H1 (cell line): ENCODE measurements around the gene KRTCAP2. TPM values are rescaled to one million over a fixed set of nuclear protein-coding genes. Genes with fewer than 3 reads are reported as not detected.

Experiments
- CTCF ChIA-PET: fragments of 300-600 bp; sonication (Branson Sonifier 250); formaldehyde crosslinking; loops from one replicate; lab custom pipeline; 2021; ENCODE audit not compliant: partially characterized antibody; lab: Charles Lee
- POLR2A ChIA-PET: fragments of 300-600 bp; sonication (Branson Sonifier 250); formaldehyde crosslinking; loops from one replicate; lab custom pipeline; 2021; ENCODE audit warnings: inconsistent platforms; ENCODE audit not compliant: partially characterized antibody; lab: Charles Lee
- DNase-seq, 2 experiments: peaks; one replicate each; pipeline versions ENCODE4 v3.0.0 to v3.0.0-alpha.2; 2010 to 2022; ENCODE audit warnings: low spot score in 2 of 2, low read depth in 1 of 2, mixed read lengths in 1 of 2
- FAIRE-seq: peaks from 2 replicates; lab custom pipeline; 2011; peaks lifted over from hg19 to GRCh38; lab: Jason Lieb, UNC
- H2AFZ ChIP-seq: 2 replicates; pipeline ENCODE4 v1.8.1; 2012; ENCODE audit warnings: low read length, inconsistent platforms
- H2AK5ac ChIP-seq: 2 replicates; pipeline ENCODE4 v1.6.1; 2013; ENCODE audit warnings: low read depth, low read length
- H2BK120ac ChIP-seq: replicated peaks from 2 replicates; pipeline ENCODE3; 2013; ENCODE audit warnings: low read depth, low read length, inconsistent platforms
- H2BK12ac ChIP-seq: 2 replicates; pipeline ENCODE4 v1.6.1; 2013; ENCODE audit warnings: low read depth, low read length
- H2BK15ac ChIP-seq: 2 replicates; pipeline ENCODE4 v1.6.1; 2013; ENCODE audit warnings: low read length
- H2BK20ac ChIP-seq: 2 replicates; pipeline ENCODE4 v1.6.1; 2013; ENCODE audit warnings: low read length
- H2BK5ac ChIP-seq: 2 replicates; pipeline ENCODE4 v1.6.1; 2013; ENCODE audit warnings: low read depth, low read length
- H3K14ac ChIP-seq: 2 replicates; pipeline ENCODE4 v1.6.1; 2013; ENCODE audit warnings: inconsistent platforms; ENCODE audit not compliant: insufficient read length
- H3K18ac ChIP-seq: 2 replicates; pipeline ENCODE4 v1.6.1; 2013; ENCODE audit warnings: low read length; ENCODE audit errors: extremely low read depth
- H3K23ac ChIP-seq: 2 replicates; pipeline ENCODE4 v1.6.1; 2013; ENCODE audit warnings: inconsistent platforms; ENCODE audit not compliant: insufficient read length
- H3K23me2 ChIP-seq: 2 replicates; pipeline ENCODE4 v1.6.1; 2013; ENCODE audit warnings: low read depth, low read length
- H3K27ac ChIP-seq: 2 replicates; pipeline ENCODE4 v1.6.1; 2011; ENCODE audit warnings: low read depth, low read length, inconsistent platforms
- H3K27me3 ChIP-seq, 4 experiments: replicated peaks in 1 of 4; 1 replicate in 1 of 4; 2 replicates in 3 of 4; pipeline versions ENCODE4 v1.6.1 to v1.8.1; 2011 to 2013; ENCODE audit warnings: low read length in 3 of 4, mild to moderate bottlenecking in 3 of 4, inconsistent platforms in 2 of 4, mixed read lengths in 2 of 4, moderate library complexity in 1 of 4; ENCODE audit not compliant: control insufficient read depth in 3 of 4, insufficient read depth in 3 of 4; ENCODE audit errors: extremely low read depth in 1 of 4
- H3K36me3 ChIP-seq, 4 experiments: 2 replicates each; pipeline versions ENCODE4 v1.6.1 to v1.8.1; 2011 to 2013; ENCODE audit warnings: mild to moderate bottlenecking in 4 of 4, low read length in 3 of 4, moderate library complexity in 2 of 4, control low read depth in 1 of 4, inconsistent platforms in 1 of 4; ENCODE audit not compliant: insufficient read depth in 4 of 4, control insufficient read depth in 2 of 4
- H3K4ac ChIP-seq: replicated peaks from 2 replicates; pipeline ENCODE3; 2013; ENCODE audit warnings: low read length, low read depth, mixed read lengths, inconsistent platforms; ENCODE audit not compliant: insufficient read length
- H3K4me1 ChIP-seq, 4 experiments: replicated peaks in 1 of 4; 1 replicate in 1 of 4; 2 replicates in 3 of 4; pipeline versions ENCODE4 v1.6.1 to v1.8.1; 2011 to 2013; ENCODE audit warnings: low read length in 3 of 4, inconsistent platforms in 2 of 4, mixed read lengths in 1 of 4; ENCODE audit not compliant: insufficient read depth in 4 of 4, control insufficient read depth in 3 of 4
- H3K4me2 ChIP-seq, 2 experiments: 2 replicates each; pipeline versions ENCODE4 v1.6.1 to v1.8.1; 2011 to 2013; ENCODE audit warnings: low read depth in 2 of 2, low read length in 2 of 2, control low read depth in 1 of 2, inconsistent platforms in 1 of 2, mild to moderate bottlenecking in 1 of 2; ENCODE audit not compliant: insufficient read depth in 1 of 2
- H3K4me3 ChIP-seq, 4 experiments: fragments of 200-600, 300-600 bp in 1 of 4; sonication (generic), shearing (Covaris generic), sonication (Bioruptor Twin) in 1 of 4; 2 replicates each; pipeline versions ENCODE4 v1.5.1 to v1.8.1; 2011 to 2016; ENCODE audit warnings: low read length in 4 of 4, low read depth in 3 of 4, control low read depth in 2 of 4, inconsistent platforms in 2 of 4, mild to moderate bottlenecking in 2 of 4, mixed read lengths in 1 of 4, moderate library complexity in 1 of 4; ENCODE audit not compliant: insufficient read depth in 2 of 4; ENCODE audit errors: extremely low read depth in 1 of 4
- H3K56ac ChIP-seq: replicated peaks from 2 replicates; pipeline ENCODE3; 2013; ENCODE audit warnings: low read depth, mild to moderate bottlenecking, mixed read lengths, low read length, inconsistent platforms; ENCODE audit not compliant: insufficient read length
- H3K79me1 ChIP-seq: 2 replicates; pipeline ENCODE4 v1.6.1; 2013; ENCODE audit warnings: low read depth, low read length, control low read depth
- H3K79me2 ChIP-seq, 2 experiments: 2 replicates each; pipeline versions ENCODE4 v1.6.1 to v1.8.1; 2012 to 2013; ENCODE audit warnings: low read length in 2 of 2, mild to moderate bottlenecking in 2 of 2, inconsistent platforms in 1 of 2; ENCODE audit not compliant: insufficient read depth in 2 of 2, control insufficient read depth in 1 of 2
- H3K9ac ChIP-seq, 4 experiments: replicated peaks in 1 of 4; 1 replicate in 1 of 4; 2 replicates in 3 of 4; pipeline versions ENCODE4 v1.6.1 to v1.8.1; 2011 to 2013; ENCODE audit warnings: low read depth in 3 of 4, low read length in 3 of 4, control low read depth in 2 of 4, mild to moderate bottlenecking in 2 of 4, moderate library complexity in 2 of 4, inconsistent platforms in 1 of 4; ENCODE audit errors: extremely low read depth in 1 of 4
- H3K9me3 ChIP-seq, 2 experiments: 2 replicates each; pipeline versions ENCODE4 v1.6.1 to v1.8.1; 2012 to 2013; ENCODE audit warnings: mild to moderate bottlenecking in 2 of 2, moderate library complexity in 2 of 2, control low read depth in 1 of 2, inconsistent platforms in 1 of 2, low read depth in 1 of 2, low read length in 1 of 2, mixed read lengths in 1 of 2; ENCODE audit not compliant: insufficient read depth in 2 of 2
- H4K20me1 ChIP-seq, 2 experiments: replicated peaks in 1 of 2; 2 replicates each; pipeline versions ENCODE3 to v1.8.1; 2011 to 2013; ENCODE audit warnings: inconsistent platforms in 2 of 2, low read length in 2 of 2, mild to moderate bottlenecking in 1 of 2; ENCODE audit not compliant: insufficient read depth in 2 of 2, control insufficient read depth in 1 of 2
- H4K5ac ChIP-seq: 2 replicates; pipeline ENCODE4 v1.6.1; 2013; ENCODE audit warnings: low read length, low read depth, mixed read lengths, inconsistent platforms; ENCODE audit not compliant: insufficient read length
- H4K8ac ChIP-seq: 2 replicates; pipeline ENCODE4 v1.8.0; 2013; ENCODE audit warnings: mild to moderate bottlenecking, moderate library complexity, low read length, inconsistent platforms; ENCODE audit not compliant: insufficient read depth; ENCODE audit errors: extremely low read depth
- H4K91ac ChIP-seq: replicated peaks from 2 replicates; pipeline ENCODE3; 2013; ENCODE audit warnings: low read length, mixed read lengths, inconsistent platforms; ENCODE audit not compliant: insufficient read length
- CBX5 ChIP-seq: fragments of 300-800, 300-1000 bp; sonication (generic); IDR thresholded peaks from 2 replicates; pipeline ENCODE4 v1.7.1; 2016; ENCODE audit warnings: antibody characterized with exemption, low read length, low read depth
- CBX8 ChIP-seq: fragments of 300-800, 300-1000 bp; sonication (generic); IDR thresholded peaks from 2 replicates; pipeline ENCODE4 v1.7.1; 2016; ENCODE audit warnings: low read depth, low read length, borderline replicate concordance
- CEBPB ChIP-seq: IDR thresholded peaks from 2 replicates; pipeline ENCODE4 v1.6.1; 2012; ENCODE audit warnings: low read depth, low read length
- GTF2F1 ChIP-seq: IDR thresholded peaks from 2 replicates; pipeline ENCODE4 v1.6.1; 2012; ENCODE audit warnings: low read depth, low read length, improper control_type of control experiment, borderline replicate concordance
- NANOG ChIP-seq: IDR thresholded peaks from 2 replicates; pipeline ENCODE4 v1.6.1; 2011; ENCODE audit warnings: low read length, low read depth, mild to moderate bottlenecking, inconsistent platforms; ENCODE audit not compliant: insufficient read depth, poor library complexity, severe bottlenecking
- POLR2A ChIP-seq, 2 experiments: IDR thresholded peaks; 1 replicate in 1 of 2; 2 replicates in 1 of 2; pipeline ENCODE4 v1.6.1; 2011; ENCODE audit warnings: low read depth in 2 of 2, low read length in 2 of 2, mild to moderate bottlenecking in 2 of 2; ENCODE audit errors: control extremely low read depth in 1 of 2
- RAD21 ChIP-seq, 2 experiments: IDR thresholded peaks in 1 of 2; conservative IDR thresholded peaks in 1 of 2; 2 replicates each; pipeline ENCODE4 v1.6.1; 2011; ENCODE audit warnings: low read depth in 2 of 2, low read length in 2 of 2, improper control_type of control experiment in 1 of 2, inconsistent platforms in 1 of 2, mild to moderate bottlenecking in 1 of 2, moderate library complexity in 1 of 2
- SIRT6 ChIP-seq: IDR thresholded peaks from one replicate; pipeline ENCODE4 v1.7.1; 2012; ENCODE audit warnings: low read length, inconsistent platforms
- TAF7 ChIP-seq: optimal IDR thresholded peaks from 2 replicates; pipeline ENCODE3; 2011; ENCODE audit warnings: low read depth, mild to moderate bottlenecking, inconsistent platforms, low read length, moderate library complexity, borderline replicate concordance
- WGBS, 2 experiments: shearing (Covaris generic) in 1 of 2; methylation state at CpG; one replicate each; pipeline versions ENCODE4 v1.1.6 to v1.1.7; 2013 to 2015; ENCODE audit warnings: low lambda C conversion rate in 2 of 2, mixed read lengths in 2 of 2, inconsistent platforms in 1 of 2, low coverage in 1 of 2, missing lambda C conversion rate in 1 of 2; ENCODE audit not compliant: insufficient replicate concordance in 2 of 2, insufficient coverage in 1 of 2, insufficient read length in 1 of 2; ENCODE audit errors: extremely low coverage in 1 of 2, missing lambda C conversion rate in 1 of 2; 5-methylcytosine and 5-hydroxymethylcytosine counted together
- polyA plus RNA-seq, 7 experiments: library from polyadenylated mRNA; depleted of rRNA in 3 of 7; stranded (reverse) in 5 of 7; unstranded in 2 of 7; fragments of >200 nt in 5 of 7; fragments of 200-250 nt in 2 of 7; gene quantifications; 1 replicate in 5 of 7; 2 replicates in 1 of 7; 4 replicates in 1 of 7; pipeline versions ENCODE4 v1.2.1 to v1.2.3, GENCODE V29; 2011 to 2013; ENCODE audit warnings: missing spikeins in 2 of 7, mixed read lengths in 2 of 7
- total RNA-seq: library from RNA; stranded (reverse); fragmentation: NEBNext Ultra II Directional; extraction: Animal tissue kit (Norgen Biotek cat#: 25700); gene quantifications from 2 replicates; pipeline ENCODE4 v1.2.1, GENCODE V29; 2021
- TF ChIP-seq, protein P1 (sequence below): IDR thresholded peaks from 2 replicates; pipeline ENCODE4 v1.6.1; 2012; ENCODE audit warnings: inconsistent platforms

KRTCAP2 gene
- total and polyA plus RNA-seq, 2 of the 8 experiments (the other 6 are each of a cell fraction or from before 2014, with no cell fraction given): 146 to 317 TPM

DNA sequence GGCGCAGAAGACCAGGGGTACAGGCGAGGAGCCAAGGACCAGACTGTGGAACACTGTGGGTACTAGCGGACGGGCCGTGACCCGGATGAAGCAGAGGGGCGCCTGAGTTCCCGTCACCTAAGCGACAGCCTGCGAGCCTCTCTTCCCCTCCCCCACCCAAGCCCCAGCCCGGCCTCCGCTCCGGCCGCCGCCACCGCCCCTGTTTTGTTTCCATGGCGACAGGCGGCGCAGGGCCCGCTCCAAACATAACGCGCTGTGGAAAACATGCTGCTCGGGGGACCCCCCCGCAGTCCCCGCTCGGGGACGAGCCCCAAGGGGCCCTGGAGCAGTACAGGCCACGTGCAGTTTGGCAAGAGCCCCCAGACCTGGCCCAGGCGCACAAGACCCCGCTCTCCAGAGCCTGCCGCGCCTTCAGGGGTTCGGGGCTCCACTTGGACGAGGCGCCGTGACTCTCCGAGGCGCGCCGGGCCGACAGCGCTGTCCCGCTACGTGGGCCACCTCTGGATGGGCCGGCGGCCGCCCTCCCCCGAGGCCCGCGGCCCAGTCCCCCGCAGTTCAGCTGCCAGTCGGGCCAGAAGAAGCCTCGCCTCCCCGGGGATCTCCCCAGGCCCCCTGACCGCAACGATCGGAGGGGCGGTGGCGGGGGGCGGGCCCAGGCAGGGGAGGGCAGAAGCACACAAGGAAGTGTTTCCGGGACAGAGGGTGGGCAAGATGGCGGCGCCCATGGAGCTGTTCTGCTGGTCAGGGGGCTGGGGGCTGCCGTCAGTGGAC lies 35.6 kb upstream of the KRTCAP2 start, which contains the start of gene MTX1:
Gene MTX1, plus strand, starts transcription at position 155 of the 771 bp plus-strand sequence. Its CDS starts 110 bp downstream, at position 265.
- H2AFZ ChIP-seq: peak within 1 kb of the TSS; percentile 59; the same call in 1 of the 2 replicates
- POLR2A ChIA-PET: interaction anchor here (0.8 to 19.4 kb wide), 19 partner anchors 7 to 116 kb away, joined by 3 to 512 read pairs (median 6); partner anchors contain the start of genes ENTREP3, KRTCAP2, RUSC1 and SCAMP3
- TF ChIP-seq NANOG (no peak), CBX8 (no peak), POLR2A (IDR thresholded peaks at IDR 0.05; ENCODE audit: control extremely low read depth in 1 of 2, low read depth in 2 of 2, low read length in 2 of 2) (peak in 1 of 2 experiments; percentile 74; a peak in 2 of 3 replicates), CEBPB (no peak), TAF7 (peak; percentile 61), CBX5 (no peak), GTF2F1 (no peak), RAD21 (IDR thresholded peaks at IDR 0.05 in 1 of 2, conservative IDR thresholded peaks at IDR 0.05 in 1 of 2; ENCODE audit: low read depth in 2 of 2, low read length in 2 of 2) (no peak), SIRT6 (no peak)
- TF ChIP-seq, protein P1, sequence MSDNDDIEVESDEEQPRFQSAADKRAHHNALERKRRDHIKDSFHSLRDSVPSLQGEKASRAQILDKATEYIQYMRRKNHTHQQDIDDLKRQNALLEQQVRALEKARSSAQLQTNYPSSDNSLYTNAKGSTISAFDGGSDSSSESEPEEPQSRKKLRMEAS: peak; percentile 79

More for the DNA sequence above, 35.6 kb upstream of the KRTCAP2 start, which contains the start of gene MTX1:
- Histone ChIP-seq H3K79me2 (no peaks in the 10 kb centered on the region), H3K27me3 (peaks cover 0 to 3% (median 0%) of the 10 kb centered on the region in 4 experiments; a peak in 2 of 7 replicates), H2BK20ac (peak within 1 kb of the TSS; percentile 75; the same call in 1 of the 2 replicates), H4K5ac (peak within 1 kb of the TSS; percentile 70), H4K20me1 (peaks cover 0 to 4% of the 10 kb centered on the region in 2 experiments), H3K9ac (peak within 1 kb of the TSS; percentile 88 to 94 (median 88)), H3K4ac (peak within 1 kb of the TSS; percentile 36), H2BK15ac (peak within 1 kb of the TSS; percentile 99), H2BK5ac (peak within 1 kb of the TSS; percentile 91), H3K4me2 (peak within 1 kb of the TSS; percentile 91 to 99), H3K23ac (no peak within 1 kb of the TSS), H4K91ac (peak within 1 kb of the TSS; percentile 95), H3K23me2 (peaks cover 17% of the 10 kb centered on the region), H3K36me3 (peaks cover 0 to 8% (median 2%) of the 10 kb centered on the region in 4 experiments; a peak in 4 of 8 replicates), H3K4me1 (peaks cover 3 to 20% (median 12%) of the 10 kb centered on the region in 4 experiments), H3K79me1 (no peaks in the 10 kb centered on the region), H4K8ac (peak within 1 kb of the TSS; percentile 99), H3K27ac (peak within 1 kb of the TSS; percentile 85), H3K4me3 (peak within 1 kb of the TSS; percentile 86 to 95 (median 94)), H2BK12ac (peak within 1 kb of the TSS; percentile 89), H3K18ac (peak within 1 kb of the TSS; percentile 78), H2BK120ac (peak within 1 kb of the TSS; percentile 92), H3K14ac (no peak within 1 kb of the TSS), H2AK5ac (peak within 1 kb of the TSS; percentile 76; the same call in 1 of the 2 replicates), H3K9me3 (no peaks in the 10 kb centered on the region), H3K56ac (peak within 1 kb of the TSS; percentile 80)
- WGBS, 2 experiments: 1% methylated on average over 30 of the region's 64 CpGs; no CpG with 5 or more reads in 1 of the 2 experiments
- CTCF ChIA-PET: interaction anchor here (1.0 to 5.7 kb wide), 10 partner anchors 10 to 123 kb away, joined by 3 to 62 read pairs (median 6); no protein-coding TSS in a partner anchor
- FAIRE-seq (no peak), DNase-seq (peak in 1 of 2 experiments; percentile 90)
